Choroid plexus epithelial cell (primary cell): Measurements from ENCODE around the gene GSG1L.

Source experiments
- DNase-seq: peaks from one replicate; pipeline ENCODE4 v3.0.0-alpha.2; 2010; ENCODE audit warnings: low read depth
- H3K4me3 ChIP-seq: 2 replicates; pipeline ENCODE4 v1.5.1; 2011; ENCODE audit warnings: low read depth, mild to moderate bottlenecking, control low read depth, low read length, moderate library complexity
- CTCF ChIP-seq: conservative IDR thresholded peaks from 2 replicates; pipeline ENCODE4 v1.5.1; 2011; ENCODE audit warnings: low read depth, mild to moderate bottlenecking, control low read depth, inconsistent platforms, low read length, moderate library complexity

The GSG1L gene

GRCh38 chr16:28041615-28042014, 21.9 kb downstream of the GSG1L start:
- TF ChIP-seq CTCF, result no peak
- H3K4me3 ChIP-seq, result no peak overlapping the region
- DNase-seq, result no peak

GRCh38 chr16:28040039-28040438, 23.5 kb downstream of the GSG1L start:
- DNase-seq, result no peak

GRCh38 chr16:28039493-28039892, 24.0 kb downstream of the GSG1L start:
- TF ChIP-seq CTCF, result no peak
- DNase-seq, result no peak
- H3K4me3 ChIP-seq, result no peak overlapping the region

More at GRCh38 chr16:28040039-28040438, 23.5 kb downstream of the GSG1L start:
- H3K4me3 ChIP-seq, result no peak overlapping the region
- no peak for TF ChIP-seq CTCF

GRCh38 chr16:28038409-28038808, 25.1 kb downstream of the GSG1L start:
- no peak for DNase-seq
- TF ChIP-seq CTCF, result no peak
- no peak overlapping the region for H3K4me3 ChIP-seq

- TF ChIP-seq CTCF, result no peak
- H3K4me3 ChIP-seq, result no peak overlapping the region
- no peak for DNase-seq
Observed at GRCh38 chr16:28035866-28036393, 27.6 kb downstream of the GSG1L start.

- H3K4me3 ChIP-seq, result no peak overlapping the region
- no peak for DNase-seq
- no peak for TF ChIP-seq CTCF
Observed at GRCh38 chr16:28033870-28034269, 29.6 kb downstream of the GSG1L start.

GRCh38 chr16:28029387-28030002, 34.0 kb downstream of the GSG1L start:
- no peak for DNase-seq
- H3K4me3 ChIP-seq, result no peak overlapping the region
- TF ChIP-seq CTCF, result no peak
